ENCODE data around the gene NEDD9. TPM values are rescaled to one million over a fixed set of nuclear protein-coding genes. Genes with fewer than 3 reads are reported as not detected.

The NEDD9 gene
- total RNA-seq, 1 donor from 2014 or later, result 14.1 TPM

DNA sequence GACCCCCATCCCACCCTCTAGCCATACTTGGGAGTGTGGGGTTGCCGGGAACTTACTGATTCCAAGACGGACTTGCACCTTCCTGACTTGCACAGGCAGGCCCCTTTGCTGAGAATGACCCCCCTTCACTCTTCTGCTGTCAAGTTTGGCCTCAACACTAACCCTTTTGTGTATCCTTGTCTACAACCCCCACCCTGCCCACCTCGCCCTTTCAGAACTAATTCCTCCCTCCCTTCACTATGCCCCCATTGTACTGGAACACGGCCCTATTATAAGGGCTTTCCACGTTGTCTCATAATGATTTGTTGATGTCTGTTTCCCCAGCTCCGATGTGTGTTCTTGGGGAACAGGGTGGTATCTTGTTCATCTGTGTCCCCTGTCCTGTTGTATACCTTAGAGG lies 4.4 kb upstream of the NEDD9 start:
- Mint-ChIP-seq H3K36me3 (ENCODE audit: low read depth) (no peaks in the 10 kb centered on the region), H3K27ac (ENCODE audit: unreplicated experiment) (peak overlapping the region; percentile 15), H3K27me3 (ENCODE audit: low read depth) (no peaks in the 10 kb centered on the region), H3K4me3 (peak overlapping the region; percentile 68), H3K4me1 (peaks cover 66% of the 10 kb centered on the region), H3K9me3 (no peaks in the 10 kb centered on the region)
- TF ChIP-seq CTCF (conservative IDR thresholded peaks at IDR 0.05), result no peak
- no peak for DNase-seq (ENCODE audit: low read depth, low spot score)

DNA sequence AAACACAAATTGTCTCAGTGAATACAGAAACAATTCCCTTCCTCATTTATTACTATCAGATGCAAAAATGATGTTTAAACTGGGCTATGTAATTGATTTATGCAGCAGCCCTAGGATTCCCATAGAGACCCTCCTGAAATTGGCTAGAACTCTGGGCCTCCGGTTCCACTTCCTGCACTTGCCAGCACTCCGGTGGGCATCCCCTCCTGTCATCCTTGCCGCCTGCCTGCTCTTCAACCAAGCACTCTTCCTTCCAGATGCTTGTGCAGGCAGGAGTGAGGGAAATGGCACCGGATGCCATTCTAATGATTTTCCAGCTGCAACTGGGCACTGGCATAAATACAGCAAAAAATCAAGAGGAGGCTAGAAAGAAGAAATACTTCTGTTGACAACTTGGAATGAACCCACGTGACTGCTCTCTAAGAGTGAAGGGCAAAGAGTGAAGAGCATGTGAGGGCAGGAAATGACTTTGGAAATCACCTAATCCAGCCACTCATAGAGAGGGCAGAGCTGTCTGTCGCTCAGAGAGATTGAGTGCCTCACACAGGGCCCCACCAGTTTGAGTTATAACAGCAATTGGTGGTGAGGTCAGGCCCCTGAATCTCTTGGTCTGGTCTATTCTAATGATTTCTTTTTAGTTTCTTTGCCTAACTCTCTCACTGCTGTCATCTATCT lies 3.7 kb upstream of the NEDD9 start:
- Mint-ChIP-seq H3K9me3 (no peaks in the 10 kb centered on the region), H3K27ac (ENCODE audit: unreplicated experiment) (no peak overlapping the region), H3K27me3 (ENCODE audit: low read depth) (no peaks in the 10 kb centered on the region), H3K4me3 (peak overlapping the region; percentile 68), H3K36me3 (ENCODE audit: low read depth) (no peaks in the 10 kb centered on the region), H3K4me1 (peaks cover 67% of the 10 kb centered on the region)
- no peak for DNase-seq (ENCODE audit: low read depth, low spot score)
- TF ChIP-seq CTCF (conservative IDR thresholded peaks at IDR 0.05), result no peak

GRCh38 chr6:11235062-11235461 lies 2.6 kb upstream of the NEDD9 start:
- H3K4me1 Mint-ChIP-seq, result peaks cover 74% of the 10 kb centered on the region
- TF ChIP-seq CTCF (conservative IDR thresholded peaks at IDR 0.05), result no peak
- no peaks in the 10 kb centered on the region for H3K9me3 Mint-ChIP-seq
- no peak overlapping the region for H3K4me3 Mint-ChIP-seq
- DNase-seq (ENCODE audit: low read depth, low spot score), result no peak
- H3K27ac Mint-ChIP-seq (ENCODE audit: unreplicated experiment), result no peak overlapping the region
- H3K36me3 Mint-ChIP-seq (ENCODE audit: low read depth), result no peaks in the 10 kb centered on the region
- no peaks in the 10 kb centered on the region for H3K27me3 Mint-ChIP-seq (ENCODE audit: low read depth)

DNA sequence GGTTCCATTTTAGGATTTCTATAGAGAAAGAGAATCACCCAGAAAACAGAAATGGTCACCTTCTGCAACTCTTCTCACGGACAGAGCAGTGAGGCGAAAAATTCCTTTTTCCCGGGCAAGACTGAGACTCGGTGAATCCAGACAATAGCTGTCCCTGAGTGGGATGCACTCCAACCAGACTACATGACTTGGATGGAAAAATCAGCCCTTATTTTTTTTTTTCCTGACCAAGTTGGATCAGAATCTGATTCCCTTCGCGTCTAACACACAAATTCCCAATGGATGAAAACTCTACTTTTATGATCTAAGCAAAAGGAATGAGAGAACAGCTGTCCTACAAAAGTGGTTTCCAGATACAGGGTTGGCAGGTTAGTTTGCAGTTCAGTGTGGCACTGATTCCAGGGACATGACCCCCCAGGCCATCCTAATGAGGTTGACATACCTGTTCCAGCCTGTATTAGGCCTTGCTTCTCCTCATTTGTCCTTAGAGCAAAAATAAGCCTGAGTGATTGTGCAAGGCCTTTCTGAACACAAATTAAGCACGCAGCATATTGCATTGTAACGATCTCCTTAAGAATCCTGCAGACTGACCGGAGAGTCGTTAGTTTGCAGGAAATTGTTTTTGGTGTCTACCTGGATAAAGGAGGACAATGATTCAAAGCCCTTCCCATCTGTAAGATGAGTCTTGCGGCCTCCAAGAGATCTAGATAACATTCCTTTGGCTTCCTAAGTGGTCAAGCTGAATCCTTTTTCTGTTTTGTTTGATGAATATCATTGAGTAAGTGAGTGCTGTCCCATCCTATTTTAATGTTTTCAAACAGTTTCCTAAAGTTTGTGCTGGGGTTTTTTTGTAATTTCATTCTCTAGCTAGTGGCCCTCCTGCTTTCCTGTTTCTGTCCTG lies 1.5 kb upstream of the NEDD9 start:
- DNase-seq (ENCODE audit: low read depth, low spot score), result no peak
- Mint-ChIP-seq H3K4me3 (peak overlapping the region; percentile 96), H3K4me1 (peaks cover 84% of the 10 kb centered on the region), H3K27ac (ENCODE audit: unreplicated experiment) (peak overlapping the region; percentile 100), H3K36me3 (ENCODE audit: low read depth) (no peaks in the 10 kb centered on the region), H3K9me3 (no peaks in the 10 kb centered on the region), H3K27me3 (ENCODE audit: low read depth) (no peaks in the 10 kb centered on the region)
- no peak for TF ChIP-seq CTCF (conservative IDR thresholded peaks at IDR 0.05)

GRCh38 chr6:11232770-11233626 lies 530 bp upstream of the NEDD9 start:
- peak overlapping the region; percentile 96 for H3K4me3 Mint-ChIP-seq
- no peaks in the 10 kb centered on the region for H3K9me3 Mint-ChIP-seq
- peaks cover 85% of the 10 kb centered on the region for H3K4me1 Mint-ChIP-seq
- no peak for TF ChIP-seq CTCF (conservative IDR thresholded peaks at IDR 0.05)
- no peaks in the 10 kb centered on the region for H3K27me3 Mint-ChIP-seq (ENCODE audit: low read depth)
- H3K27ac Mint-ChIP-seq (ENCODE audit: unreplicated experiment), result peak overlapping the region; percentile 100
- no peaks in the 10 kb centered on the region for H3K36me3 Mint-ChIP-seq (ENCODE audit: low read depth)
- DNase-seq (ENCODE audit: low read depth, low spot score), result peak; percentile 34

Data from neural crest cell (in vitro differentiated cells).